IMR-90 (cell line): ENCODE data around the gene NET1. TPM values are rescaled to one million over a fixed set of nuclear protein-coding genes. Genes with fewer than 3 reads are reported as not detected.

Experiments
- ATAC-seq: fragments of 200-7000 bp; cut with Tn5 transposase; 2 replicates; pipeline ENCODE4 v1.9.1; 2020; ENCODE audit warnings: low read depth, mild to moderate bottlenecking, moderate library complexity
- BruUV-seq: library from RNA; stranded (reverse); fragments of 400-500 nt; replicated peaks from 2 replicates; lab custom pipeline; 2021; lab: Mats Ljungman, UMichigan
- CTCF ChIA-PET: fragments of 300-600 bp; formaldehyde crosslinking; extraction: SDS; loops from one replicate; lab custom pipeline; 2021; ENCODE audit warnings: antibody characterized with exemption; lab: Yijun Ruan, JAX
- POLR2A ChIA-PET: fragments of 300-600 bp; sonication (Branson Sonifier 250); formaldehyde crosslinking; loops from one replicate; lab custom pipeline; 2022; ENCODE audit warnings: antibody characterized with exemption; ENCODE audit not compliant: unreplicated experiment; lab: Charles Lee
- DNase-seq: peaks from one replicate; pipeline ENCODE4 v3.0.0; 2013
- H2AFZ ChIP-seq: replicated peaks from 2 replicates; pipeline ENCODE3; 2013; ENCODE audit warnings: low read length, mild to moderate bottlenecking; ENCODE audit not compliant: poor library complexity
- H2AK5ac ChIP-seq: 2 replicates; pipeline ENCODE4 v1.6.1; 2013; ENCODE audit warnings: low read depth, low read length, inconsistent platforms
- H2AK9ac ChIP-seq: replicated peaks from 2 replicates; pipeline ENCODE3; 2013; ENCODE audit warnings: mild to moderate bottlenecking, low read depth, low read length, moderate library complexity; ENCODE audit not compliant: poor library complexity
- H2BK120ac ChIP-seq: 2 replicates; pipeline ENCODE4 v1.6.1; 2013; ENCODE audit warnings: low read depth, low read length, inconsistent platforms
- H2BK15ac ChIP-seq: 3 replicates; pipeline ENCODE4 v1.6.1; 2013; ENCODE audit warnings: low read depth, low read length, inconsistent platforms
- H2BK20ac ChIP-seq: 2 replicates; pipeline ENCODE4 v1.6.1; 2013; ENCODE audit warnings: low read depth, mild to moderate bottlenecking, inconsistent platforms, low read length, moderate library complexity
- H2BK5ac ChIP-seq: 2 replicates; pipeline ENCODE4 v1.6.1; 2013; ENCODE audit warnings: mild to moderate bottlenecking, low read depth, low read length, inconsistent platforms; ENCODE audit not compliant: poor library complexity, severe bottlenecking
- H3K14ac ChIP-seq: replicated peaks from 2 replicates; pipeline ENCODE4 v1.6.1; 2013; ENCODE audit warnings: low read depth, low read length, inconsistent platforms
- H3K18ac ChIP-seq: 2 replicates; pipeline ENCODE4 v1.6.1; 2013; ENCODE audit warnings: low read depth, low read length, control low read depth
- H3K23ac ChIP-seq: 2 replicates; pipeline ENCODE4 v1.6.1; 2013; ENCODE audit warnings: low read depth, low read length, inconsistent platforms
- H3K27ac ChIP-seq: 2 replicates; pipeline ENCODE4 v1.5.1; 2013; ENCODE audit warnings: mild to moderate bottlenecking, control low read depth, low read length; ENCODE audit not compliant: insufficient read depth
- H3K27me3 ChIP-seq: 2 replicates; pipeline ENCODE4 v1.6.1; 2013; ENCODE audit warnings: low read length; ENCODE audit not compliant: control insufficient read depth, insufficient read depth
- H3K36me3 ChIP-seq: 2 replicates; pipeline ENCODE4 v1.6.1; 2013; ENCODE audit warnings: low read length, mixed read lengths; ENCODE audit not compliant: control insufficient read depth, insufficient read depth
- H3K4ac ChIP-seq: 2 replicates; pipeline ENCODE4 v1.6.1; 2013; ENCODE audit warnings: low read depth, low read length, inconsistent platforms
- H3K4me1 ChIP-seq: 2 replicates; pipeline ENCODE4 v1.6.1; 2013; ENCODE audit warnings: low read length, mixed read lengths; ENCODE audit not compliant: control insufficient read depth, insufficient read depth
- H3K4me2 ChIP-seq: 2 replicates; pipeline ENCODE4 v1.6.1; 2013; ENCODE audit warnings: low read depth, mild to moderate bottlenecking, control low read depth, low read length, moderate library complexity
- H3K4me3 ChIP-seq: 2 replicates; pipeline ENCODE4 v1.5.1; 2013; ENCODE audit warnings: low read depth, mild to moderate bottlenecking, control low read depth, low read length, moderate library complexity; ENCODE audit not compliant: insufficient read depth
- H3K56ac ChIP-seq: 2 replicates; pipeline ENCODE4 v1.6.1; 2013; ENCODE audit warnings: low read length, inconsistent platforms; ENCODE audit not compliant: insufficient read depth; ENCODE audit errors: extremely low read depth
- H3K79me1 ChIP-seq, 2 experiments: 2 replicates each; pipeline ENCODE4 v1.6.1; 2013; ENCODE audit warnings: low read length in 2 of 2, inconsistent platforms in 1 of 2, low read depth in 1 of 2
- H3K9ac ChIP-seq: 2 replicates; pipeline ENCODE4 v1.6.1; 2013; ENCODE audit warnings: low read depth, low read length, control low read depth
- H3K9me1 ChIP-seq: 2 replicates; pipeline ENCODE4 v1.6.1; 2013; ENCODE audit warnings: low read length, inconsistent platforms; ENCODE audit not compliant: insufficient read depth
- H3K9me3 ChIP-seq: 2 replicates; pipeline ENCODE4 v1.6.1; 2013; ENCODE audit warnings: low read length; ENCODE audit not compliant: control insufficient read depth, insufficient read depth
- H4K20me1 ChIP-seq: 2 replicates; pipeline ENCODE4 v1.6.1; 2013; ENCODE audit warnings: low read length, inconsistent platforms; ENCODE audit not compliant: insufficient read depth
- H4K5ac ChIP-seq: 2 replicates; pipeline ENCODE4 v1.6.1; 2013; ENCODE audit warnings: mild to moderate bottlenecking, low read depth, low read length, control low read depth
- H4K8ac ChIP-seq, 2 experiments: 2 replicates each; pipeline ENCODE4 v1.6.1; 2013; ENCODE audit warnings: low read depth in 2 of 2, low read length in 2 of 2, control low read depth in 1 of 2, inconsistent platforms in 1 of 2
- H4K91ac ChIP-seq: 2 replicates; pipeline ENCODE4 v1.6.1; 2013; ENCODE audit warnings: low read depth, low read length, inconsistent platforms; ENCODE audit not compliant: insufficient read depth
- BHLHE40 ChIP-seq: fragments of 150-350 bp; IDR thresholded peaks from 2 replicates; pipeline ENCODE4 v1.6.1; 2016; ENCODE audit warnings: mild to moderate bottlenecking, low read depth, low read length
- CEBPB ChIP-seq: IDR thresholded peaks from 2 replicates; pipeline ENCODE4 v1.6.1; 2012; ENCODE audit warnings: low read depth, low read length, improper control_type of control experiment
- CHD1 ChIP-seq: IDR thresholded peaks from 2 replicates; pipeline ENCODE4 v1.6.1; 2012; ENCODE audit warnings: low read depth, low read length, improper control_type of control experiment
- FOS ChIP-seq: fragments of 150-350 bp; IDR thresholded peaks from 2 replicates; pipeline ENCODE4 v1.6.1; 2016; ENCODE audit warnings: low read depth, low read length
- MAFK ChIP-seq: IDR thresholded peaks from 2 replicates; pipeline ENCODE4 v1.6.1; 2012; ENCODE audit warnings: low read depth, low read length, improper control_type of control experiment
- MAZ ChIP-seq: IDR thresholded peaks from 2 replicates; pipeline ENCODE4 v1.6.1; 2012; ENCODE audit warnings: low read depth, mild to moderate bottlenecking, low read length, improper control_type of control experiment, moderate library complexity, borderline replicate concordance
- MXI1 ChIP-seq: IDR thresholded peaks from 2 replicates; pipeline ENCODE4 v1.6.1; 2012; ENCODE audit warnings: low read depth, mild to moderate bottlenecking, low read length, moderate library complexity, borderline replicate concordance
- NFE2L2 ChIP-seq: fragments of 150-350 bp; IDR thresholded peaks from 2 replicates; pipeline ENCODE4 v1.6.1; 2016; ENCODE audit warnings: low read depth, mild to moderate bottlenecking, low read length
- POLR2A ChIP-seq: IDR thresholded peaks from 2 replicates; pipeline ENCODE4 v1.6.1; 2012; ENCODE audit warnings: mild to moderate bottlenecking, low read depth, low read length
- RAD21 ChIP-seq: IDR thresholded peaks from 2 replicates; pipeline ENCODE4 v1.6.1; 2012; ENCODE audit warnings: low read length, improper control_type of control experiment
- RCOR1 ChIP-seq: IDR thresholded peaks from 2 replicates; pipeline ENCODE4 v1.6.1; 2012; ENCODE audit warnings: mild to moderate bottlenecking, low read length, improper control_type of control experiment; ENCODE audit not compliant: insufficient replicate concordance
- SMC3 ChIP-seq: fragments of 150-350 bp; IDR thresholded peaks from 2 replicates; pipeline ENCODE4 v1.6.1; 2016; ENCODE audit warnings: low read depth, mild to moderate bottlenecking, antibody characterized with exemption, low read length, moderate library complexity
- WGBS, 2 experiments: methylation state at CpG; one replicate each; pipeline versions ENCODE4 v1.1.5 to v1.1.7; 2013; ENCODE audit warnings: missing lambda C conversion rate in 2 of 2; ENCODE audit not compliant: insufficient read length in 1 of 2; ENCODE audit errors: extremely low coverage in 2 of 2; 5-methylcytosine and 5-hydroxymethylcytosine counted together
- dilution Hi-C: fragments of 300-500 bp; cut with HindIII; formaldehyde crosslinking; loops from one replicate; pipeline ENCODE4 v1.14.3; 2018; ENCODE audit warnings: low sequenced_read_pairs; ENCODE audit not compliant: unreplicated experiment
- in situ Hi-C: fragments of 300-500 bp; cut with MboI; formaldehyde crosslinking; loops from 3 replicates; pipeline ENCODE4 v1.14.3; 2019; ENCODE audit warnings: low sequenced_read_pairs, inconsistent platforms, mixed read lengths
- intact Hi-C: fragments of 100-400 bp; cut with micrococcal nuclease; formaldehyde crosslinking; loops from 2 replicates; pipeline ENCODE4 v1.10.0; 2022
- polyA plus RNA-seq, 3 experiments: library from polyadenylated mRNA; depleted of rRNA; stranded (reverse); fragments of >200 nt; gene quantifications; 2 replicates each; pipeline ENCODE4 v1.2.3, GENCODE V29; 2012; ENCODE audit warnings: low replicate concordance in 1 of 3
- total RNA-seq: library from RNA; depleted of rRNA; stranded (reverse); fragments of >200 nt; gene quantifications from 2 replicates; pipeline ENCODE4 v1.2.3, GENCODE V29; 2012
- TF ChIP-seq, protein P1 (sequence below): fragments of 150-350 bp; IDR thresholded peaks from 2 replicates; pipeline ENCODE4 v1.6.1; 2017; ENCODE audit warnings: mild to moderate bottlenecking, antibody characterized with exemption, low read length, low read depth
- TF ChIP-seq, protein P2 (sequence below): conservative IDR thresholded peaks from 2 replicates; pipeline ENCODE4 v1.5.1; 2012; ENCODE audit warnings: mild to moderate bottlenecking, low read depth, low read length, improper control_type of control experiment
- TF ChIP-seq, protein P3 (sequence below): fragments of 150-350 bp; IDR thresholded peaks from 2 replicates; pipeline ENCODE4 v1.6.1; 2016; ENCODE audit warnings: low read depth, mild to moderate bottlenecking, low read length, moderate library complexity, borderline replicate concordance

NET1 gene
- total and polyA plus RNA-seq, 2 of the 4 experiments (the other 2 are of a cell fraction) = 20.0 to 54.7 TPM

- no peak for DNase-seq
- Histone ChIP-seq H4K8ac (no peak overlapping the region), H3K4me1 (no peaks in the 10 kb centered on the region), H3K9ac (no peak overlapping the region), H3K9me1 (0 out of 2 replicates have a peak, but pooled peaks cover 3% of the 10 kb centered on the region), H3K4ac (no peak overlapping the region), H3K56ac (no peak overlapping the region), H4K5ac (no peak overlapping the region), H2AK9ac (no peak overlapping the region), H3K23ac (no peak overlapping the region), H4K20me1 (no peaks in the 10 kb centered on the region), H3K27ac (no peak overlapping the region), H3K27me3 (peaks cover 15% of the 10 kb centered on the region; the same call in 1 of the 2 replicates), H2BK120ac (no peak overlapping the region), H3K4me2 (no peak overlapping the region), H3K14ac (no peak overlapping the region), H3K18ac (no peak overlapping the region), H2BK5ac (no peak overlapping the region), H3K4me3 (no peak overlapping the region), H2BK15ac (no peak overlapping the region), H2AFZ (no peak overlapping the region), H3K36me3 (no peaks in the 10 kb centered on the region), H2BK20ac (no peak overlapping the region), H4K91ac (no peak overlapping the region), H2AK5ac (no peak overlapping the region), H3K9me3 (peaks cover 6% of the 10 kb centered on the region), H3K79me1 (no peaks in the 10 kb centered on the region)
- dilution Hi-C loops (no loop called here), in situ Hi-C loops (no loop called here), intact Hi-C loops (no loop called here)
- ChIA-PET POLR2A (no interaction called here), CTCF (no interaction called here)
- WGBS, 2 experiments = 67% methylated on average over 12 of the region's 27 CpGs; no CpG with 5 or more reads in 1 of the 2 experiments
- BruUV-seq = no TSS peak
- ATAC-seq = no peak
- TF ChIP-seq MXI1 (no peak), CHD1 (no peak), MAFK (no peak), BHLHE40 (no peak), RAD21 (no peak), FOS (no peak), MAZ (no peak), POLR2A (no peak), RCOR1 (no peak), SMC3 (no peak), CEBPB (no peak), NFE2L2 (no peak)
- TF ChIP-seq, protein P1, sequence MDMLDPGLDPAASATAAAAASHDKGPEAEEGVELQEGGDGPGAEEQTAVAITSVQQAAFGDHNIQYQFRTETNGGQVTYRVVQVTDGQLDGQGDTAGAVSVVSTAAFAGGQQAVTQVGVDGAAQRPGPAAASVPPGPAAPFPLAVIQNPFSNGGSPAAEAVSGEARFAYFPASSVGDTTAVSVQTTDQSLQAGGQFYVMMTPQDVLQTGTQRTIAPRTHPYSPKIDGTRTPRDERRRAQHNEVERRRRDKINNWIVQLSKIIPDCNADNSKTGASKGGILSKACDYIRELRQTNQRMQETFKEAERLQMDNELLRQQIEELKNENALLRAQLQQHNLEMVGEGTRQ = no peak
- TF ChIP-seq, protein P2, sequence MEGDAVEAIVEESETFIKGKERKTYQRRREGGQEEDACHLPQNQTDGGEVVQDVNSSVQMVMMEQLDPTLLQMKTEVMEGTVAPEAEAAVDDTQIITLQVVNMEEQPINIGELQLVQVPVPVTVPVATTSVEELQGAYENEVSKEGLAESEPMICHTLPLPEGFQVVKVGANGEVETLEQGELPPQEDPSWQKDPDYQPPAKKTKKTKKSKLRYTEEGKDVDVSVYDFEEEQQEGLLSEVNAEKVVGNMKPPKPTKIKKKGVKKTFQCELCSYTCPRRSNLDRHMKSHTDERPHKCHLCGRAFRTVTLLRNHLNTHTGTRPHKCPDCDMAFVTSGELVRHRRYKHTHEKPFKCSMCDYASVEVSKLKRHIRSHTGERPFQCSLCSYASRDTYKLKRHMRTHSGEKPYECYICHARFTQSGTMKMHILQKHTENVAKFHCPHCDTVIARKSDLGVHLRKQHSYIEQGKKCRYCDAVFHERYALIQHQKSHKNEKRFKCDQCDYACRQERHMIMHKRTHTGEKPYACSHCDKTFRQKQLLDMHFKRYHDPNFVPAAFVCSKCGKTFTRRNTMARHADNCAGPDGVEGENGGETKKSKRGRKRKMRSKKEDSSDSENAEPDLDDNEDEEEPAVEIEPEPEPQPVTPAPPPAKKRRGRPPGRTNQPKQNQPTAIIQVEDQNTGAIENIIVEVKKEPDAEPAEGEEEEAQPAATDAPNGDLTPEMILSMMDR = no peak
- TF ChIP-seq, protein P3, sequence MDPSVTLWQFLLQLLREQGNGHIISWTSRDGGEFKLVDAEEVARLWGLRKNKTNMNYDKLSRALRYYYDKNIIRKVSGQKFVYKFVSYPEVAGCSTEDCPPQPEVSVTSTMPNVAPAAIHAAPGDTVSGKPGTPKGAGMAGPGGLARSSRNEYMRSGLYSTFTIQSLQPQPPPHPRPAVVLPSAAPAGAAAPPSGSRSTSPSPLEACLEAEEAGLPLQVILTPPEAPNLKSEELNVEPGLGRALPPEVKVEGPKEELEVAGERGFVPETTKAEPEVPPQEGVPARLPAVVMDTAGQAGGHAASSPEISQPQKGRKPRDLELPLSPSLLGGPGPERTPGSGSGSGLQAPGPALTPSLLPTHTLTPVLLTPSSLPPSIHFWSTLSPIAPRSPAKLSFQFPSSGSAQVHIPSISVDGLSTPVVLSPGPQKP = no peak
These were observed 76.2 kb downstream of the NET1 start for GRCh38 chr10:5488272-5489161.
